ENCODE data around the gene CARMIL3.
"Not testable (repeated sequence)": the region's sequence is repeated elsewhere in the genome, so short reads cannot be mapped to it uniquely, and the experiment has no call there.

Gene CARMIL3

GRCh38 chr14:24103451-24103850 lies 51.6 kb downstream of the CARMIL3 start:
- no peak overlapping the region for H3K9ac ChIP-seq (ENCODE audit: low read depth, low read length)
- no peak overlapping the region for H3K27ac ChIP-seq (ENCODE audit: low read length)
- peaks cover 50% of the 10 kb centered on the region for H3K36me3 ChIP-seq (ENCODE audit: insufficient read depth, low read depth, low read length)
- no peaks in the 10 kb centered on the region for H3K27me3 ChIP-seq (ENCODE audit: insufficient read depth, low read length)
- H3K9me3 ChIP-seq (ENCODE audit: insufficient read depth, low read depth, low read length) = peaks cover 4% of the 10 kb centered on the region; the same call in 1 of the 2 replicates
- no peaks in the 10 kb centered on the region for H3K4me1 ChIP-seq (ENCODE audit: insufficient read depth, low read length)
- no peak overlapping the region for H3K4me3 ChIP-seq (ENCODE audit: low read length)

- H3K27me3 ChIP-seq (ENCODE audit: insufficient read depth, low read length); H3K27ac ChIP-seq (ENCODE audit: low read length); H3K4me3 ChIP-seq (ENCODE audit: low read length); H3K9me3 ChIP-seq (ENCODE audit: insufficient read depth, low read depth, low read length); H3K9ac ChIP-seq (ENCODE audit: low read depth, low read length); H3K4me1 ChIP-seq (ENCODE audit: insufficient read depth, low read length): not testable (repeated sequence)
- peaks cover 29% of the 10 kb centered on the region for H3K36me3 ChIP-seq (ENCODE audit: insufficient read depth, low read depth, low read length)
These were observed 53.9 kb downstream of the CARMIL3 start for GRCh38 chr14:24105609-24106239.

- Histone ChIP-seq H3K27ac (ENCODE audit: low read length) (no peak overlapping the region), H3K4me3 (ENCODE audit: low read length) (no peak overlapping the region), H3K4me1 (ENCODE audit: insufficient read depth, low read length) (0 out of 2 replicates have a peak, but pooled peaks cover 2% of the 10 kb centered on the region), H3K9me3 (ENCODE audit: insufficient read depth, low read depth, low read length) (peaks cover 4% of the 10 kb centered on the region; the same call in 1 of the 2 replicates), H3K9ac (ENCODE audit: low read depth, low read length) (no peak overlapping the region), H3K27me3 (ENCODE audit: insufficient read depth, low read length) (no peaks in the 10 kb centered on the region), H3K36me3 (ENCODE audit: insufficient read depth, low read depth, low read length) (peaks cover 21% of the 10 kb centered on the region)
These were observed 55.0 kb downstream of the CARMIL3 start for GRCh38 chr14:24106672-24107271.

GRCh38 chr14:24108336-24108874 lies 56.6 kb downstream of the CARMIL3 start:
- H3K4me1 ChIP-seq (ENCODE audit: insufficient read depth, low read length) = 0 out of 2 replicates have a peak, but pooled peaks cover 2% of the 10 kb centered on the region
- H3K27me3 ChIP-seq (ENCODE audit: insufficient read depth, low read length) = no peaks in the 10 kb centered on the region
- no peak overlapping the region for H3K27ac ChIP-seq (ENCODE audit: low read length)
- peaks cover 4% of the 10 kb centered on the region; the same call in 1 of the 2 replicates for H3K9me3 ChIP-seq (ENCODE audit: insufficient read depth, low read depth, low read length)
- H3K36me3 ChIP-seq (ENCODE audit: insufficient read depth, low read depth, low read length) = peaks cover 8% of the 10 kb centered on the region
- H3K4me3 ChIP-seq (ENCODE audit: low read length) = no peak overlapping the region
- H3K9ac ChIP-seq (ENCODE audit: low read depth, low read length) = no peak overlapping the region

- H3K9ac ChIP-seq (ENCODE audit: low read depth, low read length) = no peak overlapping the region
- no peak overlapping the region for H3K4me3 ChIP-seq (ENCODE audit: low read length)
- H3K36me3 ChIP-seq (ENCODE audit: insufficient read depth, low read depth, low read length) = no peaks in the 10 kb centered on the region
- no peaks in the 10 kb centered on the region for H3K9me3 ChIP-seq (ENCODE audit: insufficient read depth, low read depth, low read length)
- H3K4me1 ChIP-seq (ENCODE audit: insufficient read depth, low read length) = 0 out of 2 replicates have a peak, but pooled peaks cover 2% of the 10 kb centered on the region
- H3K27me3 ChIP-seq (ENCODE audit: insufficient read depth, low read length) = no peaks in the 10 kb centered on the region
- H3K27ac ChIP-seq (ENCODE audit: low read length) = no peak overlapping the region
These were observed 58.3 kb downstream of the CARMIL3 start for GRCh38 chr14:24110060-24110459.

- Histone ChIP-seq H3K27ac (ENCODE audit: low read length) (no peak overlapping the region), H3K4me1 (ENCODE audit: insufficient read depth, low read length) (peaks cover 2% of the 10 kb centered on the region; the same call in 1 of the 2 replicates), H3K4me3 (ENCODE audit: low read length) (no peak overlapping the region), H3K9me3 (ENCODE audit: insufficient read depth, low read depth, low read length) (no peaks in the 10 kb centered on the region), H3K36me3 (ENCODE audit: insufficient read depth, low read depth, low read length) (no peaks in the 10 kb centered on the region), H3K9ac (ENCODE audit: low read depth, low read length) (no peak overlapping the region), H3K27me3 (ENCODE audit: insufficient read depth, low read length) (no peaks in the 10 kb centered on the region)
These were observed 58.7 kb downstream of the CARMIL3 start for GRCh38 chr14:24110523-24110922.

GRCh38 chr14:24113379-24113800 lies 61.6 kb downstream of the CARMIL3 start:
- peak overlapping the region; percentile 52 for H3K27ac ChIP-seq (ENCODE audit: low read length)
- H3K4me3 ChIP-seq (ENCODE audit: low read length) = peak overlapping the region; percentile 94
- peak overlapping the region; percentile 85; the same call in 1 of the 2 replicates for H3K9ac ChIP-seq (ENCODE audit: low read depth, low read length)
- H3K27me3 ChIP-seq (ENCODE audit: insufficient read depth, low read length) = no peaks in the 10 kb centered on the region
- peaks cover 18% of the 10 kb centered on the region for H3K36me3 ChIP-seq (ENCODE audit: insufficient read depth, low read depth, low read length)
- H3K4me1 ChIP-seq (ENCODE audit: insufficient read depth, low read length) = peaks cover 9% of the 10 kb centered on the region; the same call in 1 of the 2 replicates
- no peaks in the 10 kb centered on the region for H3K9me3 ChIP-seq (ENCODE audit: insufficient read depth, low read depth, low read length)

GRCh38 chr14:24113801-24114531 lies 62.2 kb downstream of the CARMIL3 start:
- peak overlapping the region; percentile 94 for H3K4me3 ChIP-seq (ENCODE audit: low read length)
- H3K27me3 ChIP-seq (ENCODE audit: insufficient read depth, low read length) = no peaks in the 10 kb centered on the region
- H3K9me3 ChIP-seq (ENCODE audit: insufficient read depth, low read depth, low read length) = no peaks in the 10 kb centered on the region
- peaks cover 23% of the 10 kb centered on the region for H3K36me3 ChIP-seq (ENCODE audit: insufficient read depth, low read depth, low read length)
- peak overlapping the region; percentile 52 for H3K27ac ChIP-seq (ENCODE audit: low read length)
- peak overlapping the region; percentile 85; the same call in 1 of the 2 replicates for H3K9ac ChIP-seq (ENCODE audit: low read depth, low read length)
- peaks cover 6% of the 10 kb centered on the region; the same call in 1 of the 2 replicates for H3K4me1 ChIP-seq (ENCODE audit: insufficient read depth, low read length)

- no peaks in the 10 kb centered on the region for H3K27me3 ChIP-seq (ENCODE audit: insufficient read depth, low read length)
- no peaks in the 10 kb centered on the region for H3K9me3 ChIP-seq (ENCODE audit: insufficient read depth, low read depth, low read length)
- peak within 1 kb of the TSS; percentile 94 for H3K4me3 ChIP-seq (ENCODE audit: low read length)
These were observed 63.0 kb downstream of the CARMIL3 start, which contains the start of the genes DCAF11 and NRL for GRCh38 chr14:24114532-24115421. TSS of gene DCAF11 (plus strand) at chr14:24114777. CDS start at chr14:24115595, 818 bp downstream. TSS of gene NRL (minus strand) at chr14:24114949. CDS start at chr14:24082848, 32,101 bp downstream.

GRCh38 chr14:24115422-24116127 lies 63.8 kb downstream of the CARMIL3 start:
- no peaks in the 10 kb centered on the region for H3K27me3 ChIP-seq (ENCODE audit: insufficient read depth, low read length)
- H3K36me3 ChIP-seq (ENCODE audit: insufficient read depth, low read depth, low read length) = peaks cover 36% of the 10 kb centered on the region
- H3K4me3 ChIP-seq (ENCODE audit: low read length) = peak overlapping the region; percentile 94
- H3K9ac ChIP-seq (ENCODE audit: low read depth, low read length) = peak overlapping the region; percentile 78
- peaks cover 6% of the 10 kb centered on the region; the same call in 1 of the 2 replicates for H3K4me1 ChIP-seq (ENCODE audit: insufficient read depth, low read length)
- H3K27ac ChIP-seq (ENCODE audit: low read length) = no peak overlapping the region
- H3K9me3 ChIP-seq (ENCODE audit: insufficient read depth, low read depth, low read length) = no peaks in the 10 kb centered on the region

More at GRCh38 chr14:24114532-24115421, 63.0 kb downstream of the CARMIL3 start, which contains the start of the genes DCAF11 and NRL:
- peak within 1 kb of the TSS; percentile 52 for H3K27ac ChIP-seq (ENCODE audit: low read length)
- H3K36me3 ChIP-seq (ENCODE audit: insufficient read depth, low read depth, low read length) = peaks cover 32% of the 10 kb centered on the region
- peak within 1 kb of the TSS; percentile 85 for H3K9ac ChIP-seq (ENCODE audit: low read depth, low read length)
- peaks cover 6% of the 10 kb centered on the region; the same call in 1 of the 2 replicates for H3K4me1 ChIP-seq (ENCODE audit: insufficient read depth, low read length)
